ENCODE measurements around the gene HIF1AN. TPM values are rescaled to one million over a fixed set of nuclear protein-coding genes. Genes with fewer than 3 reads are reported as not detected.

HIF1AN gene
- total RNA-seq, 2 donors from 2014 or later, result 11.5 to 17.7 TPM

DNA sequence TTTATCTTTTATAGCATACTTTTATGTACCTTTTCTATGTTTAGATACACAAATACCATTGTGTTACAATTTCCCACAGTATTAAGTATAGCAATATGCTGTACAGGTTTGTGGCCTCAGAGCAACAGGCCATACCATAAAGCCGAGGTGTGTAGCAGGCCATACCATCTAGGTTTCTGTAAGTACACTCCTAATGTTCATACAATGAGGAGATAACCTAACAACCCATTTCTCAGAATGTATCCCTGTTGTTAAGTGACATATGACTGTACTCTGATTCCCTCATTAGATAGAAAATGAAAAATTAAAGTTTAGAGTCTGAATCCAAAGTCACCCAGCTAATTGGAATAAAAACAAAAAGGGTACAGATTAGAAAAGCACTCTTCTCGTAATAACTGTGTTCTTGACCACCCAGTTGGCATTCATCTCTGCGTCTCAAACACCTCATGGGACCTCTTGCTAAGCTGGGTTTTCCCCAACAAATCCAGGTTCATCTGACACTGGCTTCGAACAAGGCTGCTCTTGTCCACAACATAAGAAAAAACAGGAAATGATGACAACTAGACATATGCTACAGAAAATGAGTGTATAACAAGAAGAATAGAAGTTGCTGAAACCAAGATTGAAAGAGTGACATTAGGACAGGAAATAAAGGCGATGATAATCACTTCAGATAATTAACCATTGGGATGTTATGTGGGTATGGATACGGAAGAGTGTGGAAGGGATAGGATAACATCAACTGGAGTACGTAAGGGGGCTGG, 7.4 kb upstream of the HIF1AN start:
- no peak for DNase-seq (ENCODE audit: low spot score)
- TF ChIP-seq CTCF (IDR thresholded peaks at IDR 0.05), result no peak
- Histone ChIP-seq H3K27me3 (replicated peaks; ENCODE audit: insufficient read depth) (no peaks in the 10 kb centered on the region), H3K9me3 (no peaks in the 10 kb centered on the region), H3K36me3 (peaks cover 29% of the 10 kb centered on the region), H3K4me1 (ENCODE audit: control insufficient read depth in 1 of 2, low read depth in 2 of 2) (peaks cover 4 to 23% of the 10 kb centered on the region in 2 donors), H3K4me3 (peak overlapping the region; percentile 89), H3K27ac (no peak overlapping the region)
- ATAC-seq (ENCODE audit: insufficient number of reproducible peaks, low FRiP score, low read depth), result no peak

- peak overlapping the region; percentile 2 to 66 for H3K27ac ChIP-seq
- no peak for DNase-seq (ENCODE audit: low spot score)
Observed at GRCh38 chr10:100528921-100529474, 6.7 kb upstream of the HIF1AN start.

DNA sequence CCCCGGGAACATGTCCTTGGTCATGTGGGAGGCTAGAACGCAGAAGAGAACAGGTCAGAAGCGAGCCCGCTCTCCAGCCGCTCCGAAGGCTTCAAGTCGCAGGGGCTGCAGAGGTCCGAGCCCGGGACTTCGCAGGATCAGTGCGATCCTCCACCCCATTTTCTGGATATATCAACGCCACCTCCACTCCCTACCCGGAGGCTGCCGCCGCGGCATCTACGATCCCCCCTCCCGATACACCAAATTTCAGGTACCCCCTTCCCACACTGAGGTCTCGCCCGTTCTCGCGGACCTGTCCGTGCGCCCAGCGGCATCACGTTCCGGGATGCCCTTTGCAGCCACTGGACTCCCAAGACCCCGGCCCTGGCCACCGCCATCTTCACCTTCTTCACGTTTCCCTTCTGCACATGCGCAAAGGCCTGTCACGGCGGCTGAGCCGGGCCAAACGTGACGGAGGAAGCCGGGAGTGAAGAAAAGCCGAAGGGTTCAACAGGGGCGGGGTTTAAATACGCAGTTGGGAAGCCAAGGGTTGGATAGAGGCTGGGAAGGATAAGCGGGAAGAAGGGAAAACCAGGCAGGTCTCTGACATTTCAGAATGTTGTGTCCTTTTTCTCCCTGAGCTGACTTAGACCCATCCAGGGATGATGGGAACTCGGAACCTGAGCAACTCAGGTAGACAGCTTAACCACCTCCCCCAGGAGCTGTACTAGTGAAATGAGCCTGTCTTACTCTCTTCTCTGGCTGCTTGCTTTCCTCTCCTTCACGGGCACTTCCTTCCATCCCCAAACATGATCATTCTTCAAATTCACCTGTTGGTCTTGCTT, 6.1 kb upstream of the HIF1AN start, which contains the start of gene NDUFB8:
TSS of gene NDUFB8 (minus strand) at position 397 of the 824 bp plus-strand sequence. CDS start at position 377, 20 bp downstream.
- H3K4me3 ChIP-seq, result peak within 1 kb of the TSS; percentile 89
- no peaks in the 10 kb centered on the region for H3K27me3 ChIP-seq (replicated peaks; ENCODE audit: insufficient read depth)
- peaks cover 4 to 23% of the 10 kb centered on the region in 2 donors for H3K4me1 ChIP-seq (ENCODE audit: control insufficient read depth in 1 of 2, low read depth in 2 of 2)
- no peak for TF ChIP-seq CTCF (IDR thresholded peaks at IDR 0.05)
- no peaks in the 10 kb centered on the region for H3K9me3 ChIP-seq
- H3K36me3 ChIP-seq, result peaks cover 19% of the 10 kb centered on the region
- ATAC-seq (ENCODE audit: insufficient number of reproducible peaks, low FRiP score, low read depth) (peak; percentile 83), DNase-seq (ENCODE audit: low spot score) (peak; percentile 83)
- H3K27ac ChIP-seq, result peak within 1 kb of the TSS; percentile 2 to 66

More at GRCh38 chr10:100528921-100529474, 6.7 kb upstream of the HIF1AN start:
- no peaks in the 10 kb centered on the region for H3K27me3 ChIP-seq (replicated peaks; ENCODE audit: insufficient read depth)
- H3K4me3 ChIP-seq, result peak overlapping the region; percentile 89
- H3K4me1 ChIP-seq (ENCODE audit: control insufficient read depth in 1 of 2, low read depth in 2 of 2), result peaks cover 4 to 23% of the 10 kb centered on the region in 2 donors
- H3K36me3 ChIP-seq, result peaks cover 26% of the 10 kb centered on the region
- TF ChIP-seq CTCF (IDR thresholded peaks at IDR 0.05), result no peak
- H3K9me3 ChIP-seq, result no peaks in the 10 kb centered on the region
- ATAC-seq (ENCODE audit: insufficient number of reproducible peaks, low FRiP score, low read depth), result no peak

GRCh38 chr10:100531761-100532160, 4.0 kb upstream of the HIF1AN start:
- Histone ChIP-seq H3K4me3 (no peak overlapping the region), H3K36me3 (peaks cover 2% of the 10 kb centered on the region), H3K4me1 (ENCODE audit: control insufficient read depth in 1 of 2, low read depth in 2 of 2) (peaks cover 16 to 37% of the 10 kb centered on the region in 2 donors), H3K27ac (no peak overlapping the region), H3K27me3 (replicated peaks; ENCODE audit: insufficient read depth) (no peaks in the 10 kb centered on the region), H3K9me3 (no peaks in the 10 kb centered on the region)
- no peak for ATAC-seq (ENCODE audit: insufficient number of reproducible peaks, low FRiP score, low read depth)
- DNase-seq (ENCODE audit: low spot score), result no peak
- TF ChIP-seq CTCF (IDR thresholded peaks at IDR 0.05), result no peak

GRCh38 chr10:100534726-100535125, 1.0 kb upstream of the HIF1AN start:
- Histone ChIP-seq H3K36me3 (peaks cover 3% of the 10 kb centered on the region), H3K27me3 (replicated peaks; ENCODE audit: insufficient read depth) (no peaks in the 10 kb centered on the region), H3K4me3 (no peak overlapping the region), H3K27ac (no peak overlapping the region), H3K9me3 (no peaks in the 10 kb centered on the region), H3K4me1 (ENCODE audit: control insufficient read depth in 1 of 2, low read depth in 2 of 2) (peaks cover 16 to 29% of the 10 kb centered on the region in 2 donors)
- ATAC-seq (ENCODE audit: insufficient number of reproducible peaks, low FRiP score, low read depth) (no peak), DNase-seq (ENCODE audit: low spot score) (no peak)
- TF ChIP-seq CTCF (IDR thresholded peaks at IDR 0.05), result no peak
